Hepatocyte (in vitro differentiated cells): ENCODE measurements around the gene INPP5B.
"Not testable (repeated sequence)": the region's sequence is repeated elsewhere in the genome, so short reads cannot be mapped to it uniquely, and the experiment has no call there.

Experiments
- CTCF ChIP-seq: fragments of 200-600 bp; sonication (generic); IDR thresholded peaks from 2 replicates; pipeline ENCODE4 v1.5.1; 2016; ENCODE audit warnings: antibody characterized with exemption, mild to moderate bottlenecking; ENCODE audit not compliant: poor library complexity
- EZH2 ChIP-seq: fragments of 200-600 bp; sonication (generic); IDR thresholded peaks from 2 replicates; pipeline ENCODE4 v1.6.1; 2016; ENCODE audit warnings: antibody characterized with exemption, mild to moderate bottlenecking, borderline replicate concordance
- EZH2phosphoT487 ChIP-seq: fragments of 200-600 bp; sonication (generic); IDR thresholded peaks from one replicate; pipeline ENCODE4 v1.6.1; 2018; ENCODE audit warnings: antibody characterized with exemption, mild to moderate bottlenecking, low read depth, moderate library complexity; ENCODE audit not compliant: unreplicated experiment, severe bottlenecking

GRCh38 chr1:37964106-37964505 is 17.3 kb upstream of the INPP5B start:
- TF ChIP-seq CTCF, EZH2phosphoT487, EZH2: not testable (repeated sequence)
